ENCODE measurements around the gene RNF144B.

DNA sequence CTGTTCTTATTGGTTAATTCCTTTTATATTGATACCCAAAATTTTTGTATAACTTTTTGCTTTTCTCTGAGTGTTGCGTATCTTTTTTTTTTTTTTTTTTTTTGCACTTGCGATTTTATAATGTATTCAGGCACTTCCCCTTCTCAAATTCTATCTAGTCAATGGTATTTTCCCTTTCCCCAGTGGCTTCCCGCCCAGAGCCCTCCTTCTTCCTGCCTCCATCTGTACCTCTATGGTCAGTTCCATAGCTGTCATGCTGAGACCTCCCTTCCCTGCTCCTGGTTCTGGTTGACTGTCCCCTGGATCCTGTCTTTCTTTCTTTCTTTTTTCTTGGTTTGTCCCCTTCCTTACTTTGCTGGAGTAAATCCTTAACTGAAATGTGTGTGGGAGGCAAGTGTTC lies 94.7 kb downstream of the RNF144B start:
- TF ChIP-seq, protein P1, sequence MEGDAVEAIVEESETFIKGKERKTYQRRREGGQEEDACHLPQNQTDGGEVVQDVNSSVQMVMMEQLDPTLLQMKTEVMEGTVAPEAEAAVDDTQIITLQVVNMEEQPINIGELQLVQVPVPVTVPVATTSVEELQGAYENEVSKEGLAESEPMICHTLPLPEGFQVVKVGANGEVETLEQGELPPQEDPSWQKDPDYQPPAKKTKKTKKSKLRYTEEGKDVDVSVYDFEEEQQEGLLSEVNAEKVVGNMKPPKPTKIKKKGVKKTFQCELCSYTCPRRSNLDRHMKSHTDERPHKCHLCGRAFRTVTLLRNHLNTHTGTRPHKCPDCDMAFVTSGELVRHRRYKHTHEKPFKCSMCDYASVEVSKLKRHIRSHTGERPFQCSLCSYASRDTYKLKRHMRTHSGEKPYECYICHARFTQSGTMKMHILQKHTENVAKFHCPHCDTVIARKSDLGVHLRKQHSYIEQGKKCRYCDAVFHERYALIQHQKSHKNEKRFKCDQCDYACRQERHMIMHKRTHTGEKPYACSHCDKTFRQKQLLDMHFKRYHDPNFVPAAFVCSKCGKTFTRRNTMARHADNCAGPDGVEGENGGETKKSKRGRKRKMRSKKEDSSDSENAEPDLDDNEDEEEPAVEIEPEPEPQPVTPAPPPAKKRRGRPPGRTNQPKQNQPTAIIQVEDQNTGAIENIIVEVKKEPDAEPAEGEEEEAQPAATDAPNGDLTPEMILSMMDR (IDR thresholded peaks at IDR 0.05; ENCODE audit: low read depth, low read length, poor library complexity, severe bottlenecking) = no peak
- no peak for TF ChIP-seq EZH2phosphoT487 (IDR thresholded peaks at IDR 0.05; ENCODE audit: borderline replicate concordance, low read length)
